ENCODE data around the gene AK5. TPM values are rescaled to one million over a fixed set of nuclear protein-coding genes. Genes with fewer than 3 reads are reported as not detected.

Gene AK5
- total and polyA plus RNA-seq, 2 donors (not counting 1 experiment from before 2014, with no cell fraction given): 0.18 TPM; not detected in 1

DNA sequence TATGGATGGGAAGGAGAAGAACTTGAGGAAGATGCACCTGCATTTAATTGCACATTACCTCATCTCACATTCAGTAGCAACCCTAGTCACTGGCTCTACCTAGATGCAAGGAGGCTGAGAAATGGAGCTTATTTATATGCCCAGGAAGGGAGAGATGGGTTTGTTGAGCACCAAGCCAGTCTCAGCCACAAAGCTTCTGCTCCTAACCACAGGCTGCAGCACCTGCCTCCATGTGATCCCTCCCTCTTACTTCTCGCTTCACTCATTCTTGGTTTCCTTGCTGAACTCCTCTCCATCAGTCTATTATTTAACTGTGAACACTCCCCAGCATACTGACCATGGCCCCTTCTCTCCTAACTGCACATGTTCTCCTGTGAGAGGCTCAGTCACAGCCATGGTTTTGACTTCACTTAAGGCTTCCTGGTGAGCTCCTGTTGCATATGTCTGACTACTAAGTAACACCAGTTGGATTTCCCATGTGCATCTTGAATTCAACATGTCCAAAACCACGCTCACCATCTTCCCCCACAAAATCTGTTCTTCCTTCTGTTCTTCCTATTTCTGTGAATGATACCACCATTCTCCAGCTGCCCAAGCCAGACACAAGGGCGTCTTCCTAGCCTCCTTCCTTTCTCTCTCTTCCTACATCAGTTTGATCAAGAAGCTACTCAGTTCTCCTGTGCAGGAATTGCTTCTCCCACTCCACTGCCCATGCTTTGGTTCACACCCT, 139.8 kb downstream of the AK5 start:
- DNase-seq (no peak), ATAC-seq (ENCODE audit: low read depth) (no peak)
- peaks cover 53% of the 10 kb centered on the region for H3K27me3 Mint-ChIP-seq
- H3K27ac ChIP-seq (ENCODE audit: low read length in 2 of 2): no peak overlapping the region
- 52% methylated on average over 3 of the region's 3 CpGs for WGBS (ENCODE audit: insufficient coverage)
- H3K27me3 ChIP-seq (replicated peaks in 1 of 4; ENCODE audit: control extremely low read depth in 1 of 4, control insufficient read depth in 3 of 4, insufficient read depth in 4 of 4, low read length in 3 of 4): peaks cover 0 to 11% (median 7%) of the 10 kb centered on the region in 4 experiments
- H3K4me1 ChIP-seq (ENCODE audit: control insufficient read depth in 2 of 2, insufficient read depth in 2 of 2, low read length in 2 of 2): no peaks in the 10 kb centered on the region
- TF ChIP-seq, protein P1, sequence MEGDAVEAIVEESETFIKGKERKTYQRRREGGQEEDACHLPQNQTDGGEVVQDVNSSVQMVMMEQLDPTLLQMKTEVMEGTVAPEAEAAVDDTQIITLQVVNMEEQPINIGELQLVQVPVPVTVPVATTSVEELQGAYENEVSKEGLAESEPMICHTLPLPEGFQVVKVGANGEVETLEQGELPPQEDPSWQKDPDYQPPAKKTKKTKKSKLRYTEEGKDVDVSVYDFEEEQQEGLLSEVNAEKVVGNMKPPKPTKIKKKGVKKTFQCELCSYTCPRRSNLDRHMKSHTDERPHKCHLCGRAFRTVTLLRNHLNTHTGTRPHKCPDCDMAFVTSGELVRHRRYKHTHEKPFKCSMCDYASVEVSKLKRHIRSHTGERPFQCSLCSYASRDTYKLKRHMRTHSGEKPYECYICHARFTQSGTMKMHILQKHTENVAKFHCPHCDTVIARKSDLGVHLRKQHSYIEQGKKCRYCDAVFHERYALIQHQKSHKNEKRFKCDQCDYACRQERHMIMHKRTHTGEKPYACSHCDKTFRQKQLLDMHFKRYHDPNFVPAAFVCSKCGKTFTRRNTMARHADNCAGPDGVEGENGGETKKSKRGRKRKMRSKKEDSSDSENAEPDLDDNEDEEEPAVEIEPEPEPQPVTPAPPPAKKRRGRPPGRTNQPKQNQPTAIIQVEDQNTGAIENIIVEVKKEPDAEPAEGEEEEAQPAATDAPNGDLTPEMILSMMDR (IDR thresholded peaks at IDR 0.05): no peak
- no peak for TF ChIP-seq EZH2 (IDR thresholded peaks at IDR 0.05; ENCODE audit: borderline replicate concordance, insufficient read depth, low read depth, low read length, poor library complexity, severe bottlenecking)
- H4K20me1 ChIP-seq (ENCODE audit: control insufficient read depth, insufficient read depth, low read length, poor library complexity, severe bottlenecking): no peaks in the 10 kb centered on the region
- H3K27ac Mint-ChIP-seq: no peak overlapping the region
- no peak overlapping the region for H3K4me2 ChIP-seq (replicated peaks; ENCODE audit: low read depth, low read length, poor library complexity, severe bottlenecking)
- ChIA-PET CTCF (no interaction called here), POLR2A (no interaction called here)
- no peaks in the 10 kb centered on the region for H3K36me3 ChIP-seq (replicated peaks in 1 of 2; ENCODE audit: control extremely low read depth in 1 of 2, control insufficient read depth in 1 of 2, extremely low read depth in 1 of 2, insufficient read depth in 2 of 2, low read length in 1 of 2)
- peaks cover 8% of the 10 kb centered on the region for H3K9me3 Mint-ChIP-seq (ENCODE audit: insufficient read depth)
- no peaks in the 10 kb centered on the region for H3K4me1 Mint-ChIP-seq
- no peak overlapping the region for H3K4me3 ChIP-seq (ENCODE audit: control extremely low read depth in 1 of 5, extremely low read depth in 1 of 5, insufficient read depth in 1 of 5, low read depth in 2 of 5, low read length in 4 of 5)
- intact Hi-C loops (cut with micrococcal nuclease): no loop called here
- no peak overlapping the region for H2AFZ ChIP-seq (ENCODE audit: insufficient read depth, low read depth, low read length, poor library complexity, severe bottlenecking)
- H3K79me2 ChIP-seq (ENCODE audit: control insufficient read depth, insufficient read depth, low read length): no peaks in the 10 kb centered on the region
- H3K4me3 Mint-ChIP-seq: no peak overlapping the region
- peaks cover 0 to 8% (median 0%) of the 10 kb centered on the region in 3 donors for H3K9me3 ChIP-seq (ENCODE audit: control extremely low read depth in 1 of 3, control insufficient read depth in 2 of 3, insufficient read depth in 1 of 3, low read length in 2 of 3)
- no peak overlapping the region for H3K9ac ChIP-seq (ENCODE audit: low read length)

DNA sequence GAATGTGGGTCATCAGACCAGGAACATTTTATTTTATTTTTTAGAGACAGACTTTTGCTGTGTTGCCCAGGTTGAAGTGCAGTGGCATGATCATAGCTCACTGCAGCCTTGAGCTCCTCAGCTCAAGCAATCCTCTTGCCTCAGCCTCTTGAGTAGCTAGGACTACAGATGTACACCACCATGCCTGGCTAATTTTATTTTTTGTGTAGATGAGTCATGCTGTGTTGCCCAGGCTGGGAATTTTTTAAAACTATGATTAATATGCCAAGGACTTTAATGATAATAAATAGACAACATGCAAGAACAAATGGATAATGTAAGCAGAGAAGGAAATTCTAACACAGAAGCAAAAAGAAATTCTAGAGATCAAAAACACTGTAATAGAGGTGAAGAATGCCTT, 142.4 kb downstream of the AK5 start:
- Histone ChIP-seq H3K36me3 (replicated peaks in 1 of 2; ENCODE audit: control extremely low read depth in 1 of 2, control insufficient read depth in 1 of 2, extremely low read depth in 1 of 2, insufficient read depth in 2 of 2, low read length in 1 of 2) (no peaks in the 10 kb centered on the region), H3K79me2 (ENCODE audit: control insufficient read depth, insufficient read depth, low read length) (no peaks in the 10 kb centered on the region), H3K4me3 (ENCODE audit: control extremely low read depth in 1 of 5, extremely low read depth in 1 of 5, insufficient read depth in 1 of 5, low read depth in 2 of 5, low read length in 4 of 5) (no peak overlapping the region), H2AFZ (ENCODE audit: insufficient read depth, low read depth, low read length, poor library complexity, severe bottlenecking) (no peak overlapping the region), H4K20me1 (ENCODE audit: control insufficient read depth, insufficient read depth, low read length, poor library complexity, severe bottlenecking) (no peaks in the 10 kb centered on the region), H3K4me2 (replicated peaks; ENCODE audit: low read depth, low read length, poor library complexity, severe bottlenecking) (no peak overlapping the region), H3K4me1 (ENCODE audit: control insufficient read depth in 2 of 2, insufficient read depth in 2 of 2, low read length in 2 of 2) (no peaks in the 10 kb centered on the region), H3K9ac (ENCODE audit: low read length) (no peak overlapping the region), H3K27me3 (replicated peaks in 1 of 4; ENCODE audit: control extremely low read depth in 1 of 4, control insufficient read depth in 3 of 4, insufficient read depth in 4 of 4, low read length in 3 of 4) (peaks cover 0 to 6% (median 4%) of the 10 kb centered on the region in 4 experiments), H3K9me3 (ENCODE audit: control extremely low read depth in 1 of 3, control insufficient read depth in 2 of 3, insufficient read depth in 1 of 3, low read length in 2 of 3) (peaks cover 0 to 10% (median 7%) of the 10 kb centered on the region in 3 donors), H3K27ac (ENCODE audit: low read length in 2 of 2) (no peak overlapping the region)
- CTCF ChIA-PET: no interaction called here
- Mint-ChIP-seq H3K27ac (no peak overlapping the region), H3K4me1 (no peaks in the 10 kb centered on the region), H3K4me3 (no peak overlapping the region), H3K9me3 (ENCODE audit: insufficient read depth) (peaks cover 6% of the 10 kb centered on the region), H3K27me3 (peaks cover 35% of the 10 kb centered on the region)
- ATAC-seq (ENCODE audit: low read depth) (no peak), DNase-seq (no peak)
- POLR2A ChIA-PET: no interaction called here
- no peak for TF ChIP-seq EZH2 (IDR thresholded peaks at IDR 0.05; ENCODE audit: borderline replicate concordance, insufficient read depth, low read depth, low read length, poor library complexity, severe bottlenecking)
- TF ChIP-seq, protein P1 (IDR thresholded peaks at IDR 0.05): no peak
- intact Hi-C loops (cut with micrococcal nuclease): no loop called here

All from B cell (primary cell).